Keratinocyte (primary cell): ENCODE data around the gene TSC1. TPM values are rescaled to one million over a fixed set of nuclear protein-coding genes. Genes with fewer than 3 reads are reported as not detected.

ENCODE experiments used
- DNase-seq: peaks from one replicate; pipeline ENCODE4 v3.0.0-alpha.2; 2011; ENCODE audit warnings: low read depth, missing footprints, low spot score
- FAIRE-seq: peaks from 2 replicates; lab custom pipeline; 2011; peaks lifted over from hg19 to GRCh38; lab: Jason Lieb, UNC
- H2AFZ ChIP-seq: 2 replicates; pipeline ENCODE4 v1.6.0; 2012; ENCODE audit warnings: low read length, control low read depth, inconsistent platforms; ENCODE audit not compliant: control insufficient read depth
- H3K27ac ChIP-seq: 2 replicates; pipeline ENCODE4 v1.5.1; 2011; ENCODE audit warnings: low read length; ENCODE audit not compliant: control insufficient read depth, insufficient read depth
- H3K27me3 ChIP-seq: 3 replicates; pipeline ENCODE4 v1.6.0; 2011; ENCODE audit warnings: low read length; ENCODE audit not compliant: control insufficient read depth, insufficient read depth; ENCODE audit errors: extremely low read depth
- H3K36me3 ChIP-seq, 2 experiments: 2 replicates in 1 of 2; 3 replicates in 1 of 2; pipeline ENCODE4 v1.5.1; 2011; ENCODE audit warnings: low read length in 2 of 2, mild to moderate bottlenecking in 1 of 2; ENCODE audit not compliant: control insufficient read depth in 2 of 2, insufficient read depth in 2 of 2; ENCODE audit errors: extremely low read depth in 1 of 2
- H3K4me1 ChIP-seq: 3 replicates; pipeline ENCODE4 v1.5.1; 2011; ENCODE audit warnings: low read length; ENCODE audit not compliant: control insufficient read depth, insufficient read depth; ENCODE audit errors: extremely low read depth
- H3K4me2 ChIP-seq: 3 replicates; pipeline ENCODE4 v1.6.0; 2011; ENCODE audit warnings: low read depth, low read length; ENCODE audit not compliant: control insufficient read depth, insufficient read depth; ENCODE audit errors: extremely low read depth
- H3K4me3 ChIP-seq, 3 experiments: fragments of 200-600 bp in 1 of 3; sonication (generic) in 1 of 3; 2 replicates in 2 of 3; 3 replicates in 1 of 3; pipeline ENCODE4 v1.5.1; 2011 to 2016; ENCODE audit warnings: low read length in 3 of 3, mild to moderate bottlenecking in 3 of 3, control low read depth in 2 of 3, inconsistent platforms in 1 of 3, low read depth in 1 of 3, mixed read lengths in 1 of 3, mixed run types in 1 of 3, moderate library complexity in 1 of 3; ENCODE audit not compliant: control insufficient read depth in 2 of 3, insufficient read depth in 2 of 3; ENCODE audit errors: extremely low read depth in 1 of 3
- H3K79me2 ChIP-seq: 2 replicates; pipeline ENCODE4 v1.6.0; 2012; ENCODE audit warnings: low read length; ENCODE audit not compliant: control insufficient read depth, insufficient read depth
- H3K9ac ChIP-seq: 3 replicates; pipeline ENCODE4 v1.6.0; 2011; ENCODE audit warnings: low read length; ENCODE audit not compliant: control insufficient read depth, insufficient read depth; ENCODE audit errors: extremely low read depth
- H3K9me1 ChIP-seq: 3 replicates; pipeline ENCODE4 v1.6.0; 2011; ENCODE audit warnings: low read length; ENCODE audit not compliant: control insufficient read depth, insufficient read depth; ENCODE audit errors: extremely low read depth
- H3K9me3 ChIP-seq: 2 replicates; pipeline ENCODE4 v1.5.1; 2012; ENCODE audit warnings: low read depth, low read length; ENCODE audit not compliant: control insufficient read depth
- H4K20me1 ChIP-seq: 3 replicates; pipeline ENCODE4 v1.6.0; 2011; ENCODE audit warnings: low read length; ENCODE audit not compliant: control insufficient read depth, insufficient read depth; ENCODE audit errors: extremely low read depth
- EZH2 ChIP-seq: IDR thresholded peaks from one replicate; pipeline ENCODE4 v1.6.1; 2012; ENCODE audit warnings: inconsistent platforms, mild to moderate bottlenecking, low read length, moderate library complexity
- dilution Hi-C: fragments of 300-500 bp; cut with MboI; formaldehyde crosslinking; loops from one replicate; pipeline ENCODE4 v1.7.0; 2020; ENCODE audit warnings: low sequenced_read_pairs; ENCODE audit not compliant: extremely low pct_ligation_motif_present
- polyA plus RNA-seq, 5 experiments: library from polyadenylated mRNA; depleted of rRNA in 3 of 5; stranded (reverse) in 3 of 5; stranded (forward) in 1 of 5; unstranded in 1 of 5; fragments of >200 nt; gene quantifications; 1 replicate in 1 of 5; 2 replicates in 3 of 5; 3 replicates in 1 of 5; pipeline versions ENCODE4 v1.2.1 to v1.2.3, GENCODE V29; 2011 to 2012; ENCODE audit warnings: missing spikeins in 2 of 5, low read depth in 1 of 5, low replicate concordance in 1 of 5
- TF ChIP-seq, protein P1 (sequence below), 3 experiments: IDR thresholded peaks in 1 of 3; conservative IDR thresholded peaks in 1 of 3; optimal IDR thresholded peaks in 1 of 3; 2 replicates in 2 of 3; 3 replicates in 1 of 3; pipeline versions ENCODE3 to v1.5.1; 2011; ENCODE audit warnings: low read length in 3 of 3, mild to moderate bottlenecking in 3 of 3, moderate library complexity in 2 of 3, control low read depth in 1 of 3, inconsistent platforms in 1 of 3; ENCODE audit not compliant: insufficient read depth in 2 of 3; ENCODE audit errors: extremely low read depth in 1 of 3

The TSC1 gene
- polyA plus RNA-seq, 1 donor (not counting 4 experiments of a cell fraction or from before 2014, with no cell fraction given), result 26.1 TPM

DNA sequence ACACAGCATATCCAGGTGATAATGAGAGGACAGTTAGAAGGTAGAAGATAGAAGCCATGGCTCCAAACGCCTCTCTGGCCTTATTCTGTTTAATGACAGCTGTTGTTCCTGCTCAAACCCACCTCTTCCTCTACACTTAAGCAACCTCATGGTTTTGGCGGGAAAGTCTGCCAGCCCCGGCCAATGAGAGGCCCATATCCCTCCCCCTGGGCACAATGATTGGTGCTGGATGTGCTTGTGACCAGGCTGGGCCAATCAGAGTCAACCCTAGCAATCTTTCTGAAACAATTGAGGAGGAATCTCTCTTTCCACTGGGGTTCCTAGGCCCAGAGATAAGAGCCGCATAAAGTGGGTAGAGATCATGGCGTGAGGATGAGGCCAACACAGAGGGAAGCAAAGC is 29.3 kb upstream of the TSC1 start:
- FAIRE-seq, result no peak

DNA sequence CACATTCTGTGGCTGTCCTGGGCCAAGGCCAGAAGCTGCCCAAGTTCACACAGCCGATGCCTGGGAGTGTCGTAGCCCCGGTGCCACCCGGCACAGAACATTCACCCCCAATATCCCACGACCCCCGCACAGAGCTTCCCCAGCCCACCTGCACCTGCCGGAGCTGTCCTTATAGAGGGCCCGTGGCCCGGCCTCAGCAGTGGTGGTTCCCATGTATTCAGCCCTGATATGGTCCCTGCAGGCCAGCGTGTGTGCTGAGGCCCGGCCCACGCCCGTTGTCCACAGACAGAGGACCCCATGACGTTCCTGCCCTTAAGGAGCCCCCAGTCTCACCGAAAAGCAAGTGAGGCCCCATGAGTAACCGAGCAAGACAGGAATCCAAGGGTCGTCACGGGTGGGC is 28.8 kb upstream of the TSC1 start:
- no peak overlapping the region for H3K4me3 ChIP-seq
- no peak overlapping the region for H3K9ac ChIP-seq
- H3K36me3 ChIP-seq, result no peaks in the 10 kb centered on the region
- H3K79me2 ChIP-seq, result no peaks in the 10 kb centered on the region
- no peaks in the 10 kb centered on the region for H3K4me1 ChIP-seq
- H3K4me2 ChIP-seq, result no peak overlapping the region
- DNase-seq (no peak), FAIRE-seq (no peak)
- no peak for TF ChIP-seq EZH2
- TF ChIP-seq, protein P1, sequence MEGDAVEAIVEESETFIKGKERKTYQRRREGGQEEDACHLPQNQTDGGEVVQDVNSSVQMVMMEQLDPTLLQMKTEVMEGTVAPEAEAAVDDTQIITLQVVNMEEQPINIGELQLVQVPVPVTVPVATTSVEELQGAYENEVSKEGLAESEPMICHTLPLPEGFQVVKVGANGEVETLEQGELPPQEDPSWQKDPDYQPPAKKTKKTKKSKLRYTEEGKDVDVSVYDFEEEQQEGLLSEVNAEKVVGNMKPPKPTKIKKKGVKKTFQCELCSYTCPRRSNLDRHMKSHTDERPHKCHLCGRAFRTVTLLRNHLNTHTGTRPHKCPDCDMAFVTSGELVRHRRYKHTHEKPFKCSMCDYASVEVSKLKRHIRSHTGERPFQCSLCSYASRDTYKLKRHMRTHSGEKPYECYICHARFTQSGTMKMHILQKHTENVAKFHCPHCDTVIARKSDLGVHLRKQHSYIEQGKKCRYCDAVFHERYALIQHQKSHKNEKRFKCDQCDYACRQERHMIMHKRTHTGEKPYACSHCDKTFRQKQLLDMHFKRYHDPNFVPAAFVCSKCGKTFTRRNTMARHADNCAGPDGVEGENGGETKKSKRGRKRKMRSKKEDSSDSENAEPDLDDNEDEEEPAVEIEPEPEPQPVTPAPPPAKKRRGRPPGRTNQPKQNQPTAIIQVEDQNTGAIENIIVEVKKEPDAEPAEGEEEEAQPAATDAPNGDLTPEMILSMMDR (optimal IDR thresholded peaks at IDR 0.05 in 1 of 3, IDR thresholded peaks at IDR 0.05 in 1 of 3, conservative IDR thresholded peaks at IDR 0.05 in 1 of 3; ENCODE audit: extremely low read depth in 1 of 3, insufficient read depth in 2 of 3, low read length in 3 of 3), result no peak
- H3K27me3 ChIP-seq, result peaks cover 11% of the 10 kb centered on the region
- dilution Hi-C loops, result no loop called here
- no peak overlapping the region for H2AFZ ChIP-seq
- H3K9me3 ChIP-seq, result no peaks in the 10 kb centered on the region
- no peaks in the 10 kb centered on the region for H4K20me1 ChIP-seq
- H3K9me1 ChIP-seq, result no peaks in the 10 kb centered on the region
- H3K27ac ChIP-seq, result no peak overlapping the region

More for the DNA sequence above, 29.3 kb upstream of the TSC1 start:
- H3K4me3 ChIP-seq, result no peak overlapping the region
- no peaks in the 10 kb centered on the region for H3K4me1 ChIP-seq
- H3K79me2 ChIP-seq, result no peaks in the 10 kb centered on the region
- no peak overlapping the region for H2AFZ ChIP-seq
- DNase-seq, result no peak
- dilution Hi-C loops, result no loop called here
- H4K20me1 ChIP-seq, result no peaks in the 10 kb centered on the region
- TF ChIP-seq, protein P1 (optimal IDR thresholded peaks at IDR 0.05 in 1 of 3, IDR thresholded peaks at IDR 0.05 in 1 of 3, conservative IDR thresholded peaks at IDR 0.05 in 1 of 3; ENCODE audit: extremely low read depth in 1 of 3, insufficient read depth in 2 of 3, low read length in 3 of 3), result no peak
- no peak for TF ChIP-seq EZH2
- no peaks in the 10 kb centered on the region for H3K9me1 ChIP-seq
- peaks cover 16% of the 10 kb centered on the region for H3K27me3 ChIP-seq
- H3K27ac ChIP-seq, result no peak overlapping the region
- H3K9me3 ChIP-seq, result no peaks in the 10 kb centered on the region
- H3K4me2 ChIP-seq, result no peak overlapping the region
- H3K36me3 ChIP-seq, result no peaks in the 10 kb centered on the region
- no peak overlapping the region for H3K9ac ChIP-seq
